Keratinocyte (primary cell): Measurements from ENCODE around the gene LRCH3. TPM values are rescaled to one million over a fixed set of nuclear protein-coding genes. Genes with fewer than 3 reads are reported as not detected.

Source experiments
- DNase-seq: peaks from one replicate; pipeline ENCODE4 v3.0.0-alpha.2; 2011; ENCODE audit warnings: low read depth, missing footprints, low spot score
- FAIRE-seq: peaks from 2 replicates; lab custom pipeline; 2011; peaks lifted over from hg19 to GRCh38; lab: Jason Lieb, UNC
- H2AFZ ChIP-seq: 2 replicates; pipeline ENCODE4 v1.6.0; 2012; ENCODE audit warnings: low read length, control low read depth, inconsistent platforms; ENCODE audit not compliant: control insufficient read depth
- H3K27ac ChIP-seq: 2 replicates; pipeline ENCODE4 v1.5.1; 2011; ENCODE audit warnings: low read length; ENCODE audit not compliant: control insufficient read depth, insufficient read depth
- H3K27me3 ChIP-seq: 3 replicates; pipeline ENCODE4 v1.6.0; 2011; ENCODE audit warnings: low read length; ENCODE audit not compliant: control insufficient read depth, insufficient read depth; ENCODE audit errors: extremely low read depth
- H3K36me3 ChIP-seq, 2 experiments: 2 replicates in 1 of 2; 3 replicates in 1 of 2; pipeline ENCODE4 v1.5.1; 2011; ENCODE audit warnings: low read length in 2 of 2, mild to moderate bottlenecking in 1 of 2; ENCODE audit not compliant: control insufficient read depth in 2 of 2, insufficient read depth in 2 of 2; ENCODE audit errors: extremely low read depth in 1 of 2
- H3K4me1 ChIP-seq: 3 replicates; pipeline ENCODE4 v1.5.1; 2011; ENCODE audit warnings: low read length; ENCODE audit not compliant: control insufficient read depth, insufficient read depth; ENCODE audit errors: extremely low read depth
- H3K4me2 ChIP-seq: 3 replicates; pipeline ENCODE4 v1.6.0; 2011; ENCODE audit warnings: low read depth, low read length; ENCODE audit not compliant: control insufficient read depth, insufficient read depth; ENCODE audit errors: extremely low read depth
- H3K4me3 ChIP-seq, 3 experiments: fragments of 200-600 bp in 1 of 3; sonication (generic) in 1 of 3; 2 replicates in 2 of 3; 3 replicates in 1 of 3; pipeline ENCODE4 v1.5.1; 2011 to 2016; ENCODE audit warnings: low read length in 3 of 3, mild to moderate bottlenecking in 3 of 3, control low read depth in 2 of 3, inconsistent platforms in 1 of 3, low read depth in 1 of 3, mixed read lengths in 1 of 3, mixed run types in 1 of 3, moderate library complexity in 1 of 3; ENCODE audit not compliant: control insufficient read depth in 2 of 3, insufficient read depth in 2 of 3; ENCODE audit errors: extremely low read depth in 1 of 3
- H3K79me2 ChIP-seq: 2 replicates; pipeline ENCODE4 v1.6.0; 2012; ENCODE audit warnings: low read length; ENCODE audit not compliant: control insufficient read depth, insufficient read depth
- H3K9ac ChIP-seq: 3 replicates; pipeline ENCODE4 v1.6.0; 2011; ENCODE audit warnings: low read length; ENCODE audit not compliant: control insufficient read depth, insufficient read depth; ENCODE audit errors: extremely low read depth
- H3K9me1 ChIP-seq: 3 replicates; pipeline ENCODE4 v1.6.0; 2011; ENCODE audit warnings: low read length; ENCODE audit not compliant: control insufficient read depth, insufficient read depth; ENCODE audit errors: extremely low read depth
- H3K9me3 ChIP-seq: 2 replicates; pipeline ENCODE4 v1.5.1; 2012; ENCODE audit warnings: low read depth, low read length; ENCODE audit not compliant: control insufficient read depth
- H4K20me1 ChIP-seq: 3 replicates; pipeline ENCODE4 v1.6.0; 2011; ENCODE audit warnings: low read length; ENCODE audit not compliant: control insufficient read depth, insufficient read depth; ENCODE audit errors: extremely low read depth
- EZH2 ChIP-seq: IDR thresholded peaks from one replicate; pipeline ENCODE4 v1.6.1; 2012; ENCODE audit warnings: inconsistent platforms, mild to moderate bottlenecking, low read length, moderate library complexity
- dilution Hi-C: fragments of 300-500 bp; cut with MboI; formaldehyde crosslinking; loops from one replicate; pipeline ENCODE4 v1.7.0; 2020; ENCODE audit warnings: low sequenced_read_pairs; ENCODE audit not compliant: extremely low pct_ligation_motif_present
- polyA plus RNA-seq, 5 experiments: library from polyadenylated mRNA; depleted of rRNA in 3 of 5; stranded (reverse) in 3 of 5; stranded (forward) in 1 of 5; unstranded in 1 of 5; fragments of >200 nt; gene quantifications; 1 replicate in 1 of 5; 2 replicates in 3 of 5; 3 replicates in 1 of 5; pipeline versions ENCODE4 v1.2.1 to v1.2.3, GENCODE V29; 2011 to 2012; ENCODE audit warnings: missing spikeins in 2 of 5, low read depth in 1 of 5, low replicate concordance in 1 of 5
- TF ChIP-seq, protein P1 (sequence below), 3 experiments: IDR thresholded peaks in 1 of 3; conservative IDR thresholded peaks in 1 of 3; optimal IDR thresholded peaks in 1 of 3; 2 replicates in 2 of 3; 3 replicates in 1 of 3; pipeline versions ENCODE3 to v1.5.1; 2011; ENCODE audit warnings: low read length in 3 of 3, mild to moderate bottlenecking in 3 of 3, moderate library complexity in 2 of 3, control low read depth in 1 of 3, inconsistent platforms in 1 of 3; ENCODE audit not compliant: insufficient read depth in 2 of 3; ENCODE audit errors: extremely low read depth in 1 of 3

LRCH3 gene
- polyA plus RNA-seq, 1 donor (not counting 4 experiments of a cell fraction or from before 2014, with no cell fraction given) = 50.2 TPM

DNA sequence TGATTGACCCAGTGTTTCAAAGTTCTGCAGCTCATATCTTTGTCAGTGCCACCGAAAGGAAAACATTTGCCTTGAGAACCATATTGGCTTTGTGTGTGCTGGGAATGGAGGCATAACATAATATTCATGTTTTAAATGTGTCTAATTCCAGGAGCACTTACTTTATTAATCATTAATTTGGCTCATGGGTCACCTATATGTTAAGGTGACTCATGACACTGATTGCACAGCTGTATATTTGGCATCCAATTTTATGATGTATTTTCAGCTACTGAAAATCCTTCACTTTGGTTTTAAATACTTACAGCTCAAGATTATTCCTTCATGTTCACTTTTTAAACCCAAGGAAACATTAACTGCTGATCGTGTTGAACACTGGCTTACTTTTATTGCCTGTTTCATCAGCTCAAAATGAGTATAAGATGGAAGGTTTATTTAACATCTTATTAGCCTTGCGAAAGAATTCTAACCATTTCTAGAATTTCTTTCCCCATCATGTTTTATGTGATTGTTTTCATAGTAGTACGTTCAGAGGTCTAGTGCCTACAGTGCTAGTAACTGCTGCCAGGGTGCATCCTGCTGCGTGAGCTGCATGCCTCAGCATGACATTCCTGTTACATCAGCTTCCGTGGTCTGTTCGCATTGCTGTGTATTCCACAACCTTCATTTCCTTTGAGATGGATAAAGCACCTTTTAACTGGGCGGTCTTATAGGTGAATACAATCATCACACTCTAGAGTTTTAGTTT is 63.7 kb downstream of the LRCH3 start:
- Histone ChIP-seq H3K9me1 (no peaks in the 10 kb centered on the region), H2AFZ (no peak overlapping the region), H3K4me3 (peak overlapping the region in 2 of 3 experiments; percentile 13 to 20), H3K9ac (peak overlapping the region; percentile 60), H3K4me2 (peak overlapping the region; percentile 74), H3K79me2 (no peaks in the 10 kb centered on the region), H3K9me3 (no peaks in the 10 kb centered on the region), H3K36me3 (peaks cover 4 to 10% of the 10 kb centered on the region in 2 experiments), H4K20me1 (no peaks in the 10 kb centered on the region), H3K27me3 (no peaks in the 10 kb centered on the region), H3K27ac (peak overlapping the region; percentile 86), H3K4me1 (peaks cover 18% of the 10 kb centered on the region)
- DNase-seq (peak; percentile 50), FAIRE-seq (peak; percentile 99)
- dilution Hi-C loops = no loop called here
- TF ChIP-seq, protein P1, sequence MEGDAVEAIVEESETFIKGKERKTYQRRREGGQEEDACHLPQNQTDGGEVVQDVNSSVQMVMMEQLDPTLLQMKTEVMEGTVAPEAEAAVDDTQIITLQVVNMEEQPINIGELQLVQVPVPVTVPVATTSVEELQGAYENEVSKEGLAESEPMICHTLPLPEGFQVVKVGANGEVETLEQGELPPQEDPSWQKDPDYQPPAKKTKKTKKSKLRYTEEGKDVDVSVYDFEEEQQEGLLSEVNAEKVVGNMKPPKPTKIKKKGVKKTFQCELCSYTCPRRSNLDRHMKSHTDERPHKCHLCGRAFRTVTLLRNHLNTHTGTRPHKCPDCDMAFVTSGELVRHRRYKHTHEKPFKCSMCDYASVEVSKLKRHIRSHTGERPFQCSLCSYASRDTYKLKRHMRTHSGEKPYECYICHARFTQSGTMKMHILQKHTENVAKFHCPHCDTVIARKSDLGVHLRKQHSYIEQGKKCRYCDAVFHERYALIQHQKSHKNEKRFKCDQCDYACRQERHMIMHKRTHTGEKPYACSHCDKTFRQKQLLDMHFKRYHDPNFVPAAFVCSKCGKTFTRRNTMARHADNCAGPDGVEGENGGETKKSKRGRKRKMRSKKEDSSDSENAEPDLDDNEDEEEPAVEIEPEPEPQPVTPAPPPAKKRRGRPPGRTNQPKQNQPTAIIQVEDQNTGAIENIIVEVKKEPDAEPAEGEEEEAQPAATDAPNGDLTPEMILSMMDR (optimal IDR thresholded peaks at IDR 0.05 in 1 of 3, IDR thresholded peaks at IDR 0.05 in 1 of 3, conservative IDR thresholded peaks at IDR 0.05 in 1 of 3; ENCODE audit: extremely low read depth in 1 of 3, insufficient read depth in 2 of 3, low read length in 3 of 3) = peak in 1 of 3 experiments; percentile 12
- TF ChIP-seq EZH2 = no peak

GRCh38 chr3:197855571-197855970 is 64.5 kb downstream of the LRCH3 start:
- dilution Hi-C loops = no loop called here
- no peak overlapping the region for H3K9ac ChIP-seq
- FAIRE-seq (no peak), DNase-seq (no peak)
- H2AFZ ChIP-seq = no peak overlapping the region
- peak overlapping the region; percentile 74 for H3K4me2 ChIP-seq
- peaks cover 4 to 10% of the 10 kb centered on the region in 2 experiments for H3K36me3 ChIP-seq
- no peaks in the 10 kb centered on the region for H3K79me2 ChIP-seq
- TF ChIP-seq EZH2 = no peak
- TF ChIP-seq, protein P1 (optimal IDR thresholded peaks at IDR 0.05 in 1 of 3, IDR thresholded peaks at IDR 0.05 in 1 of 3, conservative IDR thresholded peaks at IDR 0.05 in 1 of 3; ENCODE audit: extremely low read depth in 1 of 3, insufficient read depth in 2 of 3, low read length in 3 of 3) = no peak
- H4K20me1 ChIP-seq = no peaks in the 10 kb centered on the region
- peaks cover 18% of the 10 kb centered on the region for H3K4me1 ChIP-seq
- H3K9me1 ChIP-seq = no peaks in the 10 kb centered on the region
- no peak overlapping the region for H3K4me3 ChIP-seq
- H3K9me3 ChIP-seq = no peaks in the 10 kb centered on the region
- H3K27me3 ChIP-seq = no peaks in the 10 kb centered on the region
- H3K27ac ChIP-seq = peak overlapping the region; percentile 86
